Activated B cell treated with CpG ODN at 0.5 μM for 24 hours (primary cell): Measurements from ENCODE around the gene GPR142. TPM values are rescaled to one million over a fixed set of nuclear protein-coding genes. Genes with fewer than 3 reads are reported as not detected.

Experiments
- ATAC-seq: fragments of 200-7000 bp; cut with Tn5 transposase; one replicate; pipeline ENCODE4 v1.10.0; 2021; ENCODE audit warnings: low read depth, mild to moderate bottlenecking, moderate library complexity
- CTCF ChIA-PET: fragments of 350-600 bp; sonication (Branson Sonifier 250); formaldehyde crosslinking; loops from one replicate; lab custom pipeline; 2021; ENCODE audit warnings: antibody characterized with exemption; lab: Charles Lee
- POLR2A ChIA-PET: fragments of 350-600 bp; sonication (Branson Sonifier 250); formaldehyde crosslinking; loops from one replicate; lab custom pipeline; 2021; ENCODE audit warnings: antibody characterized with exemption; lab: Charles Lee
- DNase-seq: peaks from one replicate; pipeline ENCODE4 v3.0.0; 2022
- H3K27ac Mint-ChIP-seq: one replicate; pipeline ENCODE4 v1.8.0; 2020; ENCODE audit warnings: mixed read lengths
- H3K27me3 Mint-ChIP-seq: one replicate; pipeline ENCODE4 v1.8.0; 2021; ENCODE audit warnings: mixed read lengths
- H3K36me3 Mint-ChIP-seq: one replicate; pipeline ENCODE4 v1.8.0; 2021; ENCODE audit warnings: low read depth, mixed read lengths
- H3K4me1 Mint-ChIP-seq: one replicate; pipeline ENCODE4 v1.8.0; 2021; ENCODE audit warnings: mixed read lengths
- H3K4me3 Mint-ChIP-seq: one replicate; pipeline ENCODE4 v1.8.0; 2020; ENCODE audit warnings: mild to moderate bottlenecking, mixed read lengths
- H3K9me3 Mint-ChIP-seq: one replicate; pipeline ENCODE4 v1.8.0; 2020; ENCODE audit warnings: mixed read lengths
- CTCF ChIP-seq: fragments of 200-600 bp; IDR thresholded peaks from one replicate; pipeline ENCODE4 v1.8.0; 2022; ENCODE audit warnings: antibody characterized with exemption, mild to moderate bottlenecking
- intact Hi-C: fragments of 100-400 bp; cut with micrococcal nuclease; formaldehyde crosslinking; loops from one replicate; pipeline ENCODE4 v1.15.1; 2024
- total RNA-seq: library from RNA; stranded (reverse); gene quantifications from 2 replicates; pipeline ENCODE4 v1.2.3, GENCODE V29; 2022

The GPR142 gene
- total RNA-seq, 1 donor from 2014 or later = not detected

- Mint-ChIP-seq H3K27ac (no peak overlapping the region), H3K9me3 (no peaks in the 10 kb centered on the region), H3K27me3 (peaks cover 12% of the 10 kb centered on the region), H3K36me3 (no peaks in the 10 kb centered on the region), H3K4me3 (no peak overlapping the region), H3K4me1 (no peaks in the 10 kb centered on the region)
- ChIA-PET POLR2A (no interaction called here), CTCF (no interaction called here)
- DNase-seq (no peak), ATAC-seq (no peak)
- intact Hi-C loops = no loop called here
- TF ChIP-seq CTCF = no peak
Observed at GRCh38 chr17:74389084-74389753, 21.9 kb downstream of the GPR142 start.

GRCh38 chr17:74389937-74390679, 22.8 kb downstream of the GPR142 start:
- intact Hi-C loops = no loop called here
- H3K4me1 Mint-ChIP-seq = no peaks in the 10 kb centered on the region
- no peaks in the 10 kb centered on the region for H3K36me3 Mint-ChIP-seq
- DNase-seq (no peak), ATAC-seq (no peak)
- peaks cover 11% of the 10 kb centered on the region for H3K27me3 Mint-ChIP-seq
- POLR2A ChIA-PET = no interaction called here
- CTCF ChIA-PET = no interaction called here
- TF ChIP-seq CTCF = no peak
- no peak overlapping the region for H3K4me3 Mint-ChIP-seq
- no peak overlapping the region for H3K27ac Mint-ChIP-seq
- no peaks in the 10 kb centered on the region for H3K9me3 Mint-ChIP-seq

- Mint-ChIP-seq H3K4me1 (no peaks in the 10 kb centered on the region), H3K9me3 (no peaks in the 10 kb centered on the region), H3K27me3 (peaks cover 11% of the 10 kb centered on the region), H3K4me3 (no peak overlapping the region), H3K27ac (no peak overlapping the region), H3K36me3 (no peaks in the 10 kb centered on the region)
- intact Hi-C loops = no loop called here
- ChIA-PET POLR2A (no interaction called here), CTCF (interaction anchor here (0.9 to 1.2 kb wide), 2 partner anchors 12 to 23 kb away, joined by 3 to 4 read pairs; no protein-coding TSS in a partner anchor)
- TF ChIP-seq CTCF = no peak
- DNase-seq (no peak), ATAC-seq (no peak)
Observed at GRCh38 chr17:74390680-74391653, 23.7 kb downstream of the GPR142 start.

GRCh38 chr17:74391771-74392170, 24.5 kb downstream of the GPR142 start:
- Mint-ChIP-seq H3K36me3 (no peaks in the 10 kb centered on the region), H3K4me3 (no peak overlapping the region), H3K9me3 (no peaks in the 10 kb centered on the region), H3K27me3 (peaks cover 11% of the 10 kb centered on the region), H3K4me1 (no peaks in the 10 kb centered on the region), H3K27ac (no peak overlapping the region)
- CTCF ChIA-PET = interaction anchor here (1.2 kb wide), 1 partner anchor 24 kb away, joined by 4 read pairs; no protein-coding TSS in a partner anchor
- POLR2A ChIA-PET = no interaction called here
- DNase-seq = no peak
- TF ChIP-seq CTCF = no peak
- intact Hi-C loops = no loop called here
- ATAC-seq = no peak
